ENCODE data around the gene CRTC1. TPM values are rescaled to one million over a fixed set of nuclear protein-coding genes. Genes with fewer than 3 reads are reported as not detected.
A peak's percentile ranks its signal among the peaks of the same experiment; 100 is the strongest.

Gene CRTC1
- total and polyA plus RNA-seq, 11 donors, result 3.8 to 10.2 (median 7.2) TPM

DNA sequence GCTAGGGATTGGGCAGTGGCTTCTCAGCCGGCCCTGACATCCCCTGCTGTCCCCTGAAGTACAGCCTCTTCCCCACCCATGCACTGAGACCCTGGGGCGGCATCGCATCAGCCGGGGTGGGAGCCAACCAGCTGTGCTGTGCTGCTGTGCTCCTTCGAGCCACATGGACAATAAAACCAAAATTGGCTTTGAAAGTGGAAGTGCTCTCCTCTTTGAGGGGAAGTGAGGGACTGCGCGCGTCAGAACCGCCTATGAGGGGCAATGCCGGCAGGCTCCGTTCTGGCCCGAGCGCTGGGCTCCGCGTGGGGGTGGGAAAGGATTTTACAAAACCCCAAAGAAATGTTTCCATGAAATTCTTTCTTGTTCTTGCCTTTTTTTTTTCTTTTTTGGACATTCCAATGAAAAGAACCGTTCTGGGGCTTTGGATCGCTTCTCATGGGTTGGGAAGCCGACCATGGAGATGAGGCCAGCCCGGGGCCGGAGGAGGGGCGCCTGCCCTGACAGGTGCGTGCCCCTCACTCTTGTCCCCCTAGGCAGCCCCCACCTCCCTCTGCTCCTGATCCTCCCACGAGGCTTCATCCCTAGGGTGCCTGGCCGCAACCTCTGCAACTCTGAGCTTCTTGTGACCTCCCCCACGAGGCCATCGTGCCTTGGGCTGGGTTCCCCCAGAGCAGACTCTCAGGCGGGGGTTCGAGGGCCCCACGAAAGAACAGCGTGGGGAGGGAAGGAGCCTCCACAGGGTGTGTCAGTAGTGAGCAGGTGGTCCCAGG lies 24.0 kb upstream of the CRTC1 start:
- ATAC-seq (peak; percentile 30 to 66 (median 47)), DNase-seq (peak; percentile 74 to 79 (median 77))
- peak overlapping the region in 8 of 12 donors; percentile 15 to 41 (median 24) for H3K4me3 ChIP-seq
- peaks cover 0 to 49% (median 35%) of the 10 kb centered on the region in 12 donors for H3K4me1 ChIP-seq
- H3K27me3 ChIP-seq, result no peaks in the 10 kb centered on the region
- peak overlapping the region; percentile 47 to 95 (median 79) for H3K27ac ChIP-seq
- no peaks in the 10 kb centered on the region for H3K9me3 ChIP-seq
- TF ChIP-seq CTCF (IDR thresholded peaks at IDR 0.05) (no peak), POLR2A (IDR thresholded peaks at IDR 0.05) (no peak)
- intact Hi-C loops (cut with DNase I), result loop anchor here in 1 of 10 donors (10.0 kb wide), 1 partner anchor 65 kb away; no protein-coding TSS in a partner anchor
- H3K36me3 ChIP-seq, result peaks cover 0 to 4% (median 0%) of the 10 kb centered on the region in 9 donors
- WGBS, 4 donors, result 49 to 61% (median 58%) methylated on average over 24 to 30 of the region's 30 CpGs

GRCh38 chr19:18660051-18660910 lies 23.2 kb upstream of the CRTC1 start:
- Histone ChIP-seq H3K9me3 (no peaks in the 10 kb centered on the region), H3K27ac (peak overlapping the region; percentile 47 to 95 (median 79)), H3K4me3 (peak overlapping the region in 8 of 12 donors; percentile 15 to 41 (median 24)), H3K36me3 (peaks cover 0 to 7% (median 0%) of the 10 kb centered on the region in 9 donors), H3K4me1 (peaks cover 0 to 49% (median 35%) of the 10 kb centered on the region in 12 donors), H3K27me3 (no peaks in the 10 kb centered on the region)
- DNase-seq (peak; percentile 71 to 89 (median 84)), ATAC-seq (peak; percentile 11 to 82 (median 67))
- intact Hi-C loops (cut with DNase I), result no loop called here
- TF ChIP-seq POLR2A (IDR thresholded peaks at IDR 0.05) (no peak), CTCF (IDR thresholded peaks at IDR 0.05) (no peak)
- WGBS, 4 donors, result 69 to 75% (median 71%) methylated on average over 18 to 37 of the region's 37 CpGs

GRCh38 chr19:18660939-18661670 lies 22.4 kb upstream of the CRTC1 start:
- Histone ChIP-seq H3K27ac (peak overlapping the region; percentile 17 to 95 (median 79)), H3K4me3 (peak overlapping the region in 3 of 12 donors; percentile 22 to 34 (median 32)), H3K9me3 (no peaks in the 10 kb centered on the region), H3K4me1 (peaks cover 0 to 54% (median 35%) of the 10 kb centered on the region in 12 donors), H3K36me3 (peaks cover 0 to 12% (median 0%) of the 10 kb centered on the region in 9 donors), H3K27me3 (no peaks in the 10 kb centered on the region)
- 86 to 89% (median 88%) methylated on average over 9 to 10 of the region's 10 CpGs for WGBS, 4 donors
- no peak for ATAC-seq
- intact Hi-C loops (cut with DNase I), result no loop called here
- no peak for TF ChIP-seq POLR2A (IDR thresholded peaks at IDR 0.05)
- TF ChIP-seq CTCF (IDR thresholded peaks at IDR 0.05), result no peak
- DNase-seq, result no peak

All from heart left ventricle (tissue), 16 donors.